HG02943 (cell line): ENCODE data around the gene NRXN3.
"Not testable (repeated sequence)": the region's sequence is repeated elsewhere in the genome, so short reads cannot be mapped to it uniquely, and the experiment has no call there.

ENCODE experiments used
- ATAC-seq: cut with Tn5 transposase; IDR thresholded peaks from one replicate; pipeline ENCODE4 v1.9.1; 2021; ENCODE audit warnings: mild to moderate bottlenecking, low read depth, moderate library complexity; ENCODE audit not compliant: unreplicated experiment

NRXN3 gene

GRCh38 chr14:78543433-78543832 is 373.3 kb downstream of the NRXN3 start:
- ATAC-seq = no peak

DNA sequence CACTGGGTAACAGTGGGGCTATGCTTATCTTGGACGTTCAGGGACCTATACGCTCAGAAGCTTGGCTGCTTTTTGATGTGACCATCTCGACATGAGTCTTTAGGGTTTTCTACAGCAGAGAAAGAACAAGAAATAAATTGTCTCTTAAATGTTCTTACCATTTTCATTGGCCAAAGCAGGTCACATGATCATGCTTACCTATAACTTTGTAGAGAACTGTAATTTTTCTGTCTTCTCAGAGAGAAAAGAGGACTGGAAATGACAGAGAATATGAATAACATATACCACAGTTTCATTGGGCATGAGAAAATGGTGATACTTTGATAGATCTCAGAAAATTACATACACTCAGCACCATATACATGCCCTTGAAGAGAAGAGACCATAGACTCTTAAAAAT is 390.9 kb downstream of the NRXN3 start:
- no peak for ATAC-seq

DNA sequence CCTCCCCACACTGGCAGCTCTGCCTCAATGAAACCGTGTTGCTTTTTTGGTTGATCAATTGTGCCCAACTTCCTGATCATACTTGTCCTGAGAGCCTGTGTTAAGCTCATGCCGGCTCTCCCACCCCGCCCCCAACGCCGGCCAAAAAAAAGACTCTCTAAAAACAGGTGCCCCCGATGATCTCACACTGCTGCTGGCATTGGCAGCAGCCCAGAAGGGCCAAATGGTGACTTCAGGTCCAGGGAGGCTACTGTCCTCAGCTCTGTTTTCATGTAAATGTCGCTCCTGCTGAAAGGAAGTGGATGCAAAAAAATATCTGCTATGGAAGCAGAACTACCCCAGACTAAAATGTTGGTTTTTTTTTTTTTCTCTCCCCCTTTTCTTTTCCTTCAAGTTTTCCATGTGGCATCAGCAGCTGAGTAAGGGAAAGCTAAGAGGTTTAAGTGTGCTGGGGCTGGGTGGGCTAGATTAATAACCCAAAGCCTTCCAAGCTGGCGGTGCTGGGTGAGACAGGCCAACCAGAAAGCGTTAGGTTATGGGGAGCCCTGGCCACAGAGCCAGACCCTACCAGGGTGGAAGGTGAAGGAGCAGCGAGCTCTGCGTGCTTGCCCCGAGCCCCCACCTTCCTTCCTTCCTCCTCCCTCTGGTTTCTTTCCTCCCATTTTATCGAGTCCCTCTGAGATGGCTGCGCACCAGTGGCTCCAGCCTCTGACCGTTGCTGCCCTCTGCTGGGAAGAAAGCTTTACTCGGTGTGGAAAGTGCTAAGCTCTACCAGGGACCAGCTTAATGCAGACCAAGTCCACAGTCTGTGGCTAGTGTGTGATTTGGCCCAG is 396.1 kb downstream of the NRXN3 start:
- ATAC-seq = peak; percentile 83

DNA sequence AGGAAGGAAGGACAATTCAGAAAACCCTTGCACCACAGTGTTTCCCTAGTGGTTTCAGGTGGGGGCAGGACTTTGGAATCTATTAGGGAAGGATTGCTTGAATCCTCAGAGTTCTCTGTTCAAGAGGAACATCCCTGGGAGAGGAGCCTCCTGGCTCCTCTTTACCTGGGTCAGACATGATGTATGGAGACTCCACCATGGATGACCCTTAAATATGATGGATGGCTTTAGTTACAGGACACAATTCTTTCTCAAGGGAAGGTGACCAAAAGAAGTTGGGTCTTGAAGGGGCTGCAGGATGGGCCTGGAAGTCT is 396.6 kb downstream of the NRXN3 start:
- no peak for ATAC-seq

GRCh38 chr14:78567343-78567742 is 397.2 kb downstream of the NRXN3 start:
- ATAC-seq = no peak

DNA sequence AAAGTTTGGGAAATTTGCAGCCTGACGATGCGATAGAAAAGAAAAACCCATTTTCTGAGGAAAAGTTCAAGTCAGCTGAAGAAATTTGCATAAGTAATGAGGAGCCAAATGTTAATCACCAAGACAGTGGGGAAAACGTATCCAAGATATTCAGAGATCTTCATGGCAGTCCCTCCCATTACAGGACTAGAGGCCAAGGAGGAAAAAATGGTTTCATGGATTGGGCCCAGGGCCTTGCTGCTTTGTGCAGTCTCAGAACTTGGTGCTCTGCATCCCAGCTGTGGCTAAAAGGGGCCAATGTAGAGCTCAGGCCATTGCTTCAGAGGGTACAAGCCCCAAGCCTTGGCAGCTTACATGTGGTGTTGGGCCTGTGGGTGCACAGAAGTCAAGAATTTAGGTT is 403.6 kb downstream of the NRXN3 start:
- not testable (repeated sequence) for ATAC-seq

DNA sequence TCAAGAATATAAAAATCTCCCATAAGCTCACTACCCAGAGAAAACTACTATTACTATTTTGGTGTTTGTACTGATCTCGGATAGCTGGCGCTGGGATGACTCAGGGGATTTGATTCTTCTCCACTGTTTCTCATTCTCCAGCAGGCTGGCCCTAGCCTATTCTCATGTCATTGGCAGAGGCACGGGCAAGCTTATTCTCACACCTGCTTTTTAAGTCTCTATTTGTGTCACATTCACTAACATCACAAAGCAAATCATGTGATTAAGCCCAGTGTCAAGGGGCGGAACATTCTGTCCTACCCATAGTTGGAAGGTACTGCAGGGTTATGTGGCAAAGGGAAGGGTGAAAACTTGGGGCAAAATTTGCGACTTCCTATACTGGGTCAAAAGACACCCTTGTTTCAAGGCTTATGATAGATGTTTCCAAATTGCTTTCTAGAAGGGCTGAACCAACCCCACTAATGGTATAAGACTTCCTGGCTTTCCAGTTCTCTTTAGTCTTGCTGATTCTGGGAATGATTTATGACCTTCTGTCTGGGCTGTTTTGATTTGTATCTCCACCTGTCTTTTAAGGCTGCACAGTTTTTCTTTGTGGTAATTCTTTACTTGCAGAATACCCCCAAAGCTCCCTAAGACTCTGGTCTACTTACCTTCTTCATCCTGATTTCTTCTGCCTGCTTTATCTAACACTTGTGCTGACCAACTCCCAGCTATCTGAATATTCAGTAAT is 406.4 kb downstream of the NRXN3 start:
- no peak for ATAC-seq

GRCh38 chr14:78581229-78581628 is 411.1 kb downstream of the NRXN3 start:
- no peak for ATAC-seq

GRCh38 chr14:78586681-78587080 is 416.5 kb downstream of the NRXN3 start:
- ATAC-seq = no peak

DNA sequence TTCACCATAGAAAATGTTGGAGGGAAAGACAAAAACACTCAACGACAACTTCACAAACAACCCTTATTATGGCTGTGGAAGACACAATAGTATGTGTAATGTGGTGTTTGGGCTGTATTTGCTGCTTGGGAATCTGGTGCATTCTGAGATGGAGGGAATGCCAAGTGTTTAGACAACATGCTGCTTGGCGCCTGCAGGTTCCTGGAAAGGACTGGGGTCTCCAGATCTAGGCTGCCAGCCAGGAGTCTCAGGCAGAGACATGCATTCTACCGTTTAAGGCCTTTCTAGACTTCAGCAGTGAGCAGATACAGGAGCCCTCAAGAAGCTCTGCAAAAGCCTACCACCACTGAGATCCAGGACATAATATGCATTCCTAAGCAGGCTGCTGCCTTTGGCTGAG is 418.7 kb downstream of the NRXN3 start:
- ATAC-seq = no peak

GRCh38 chr14:78592616-78593219 is 422.5 kb downstream of the NRXN3 start:
- no peak for ATAC-seq

- no peak for ATAC-seq
These were observed 423.8 kb downstream of the NRXN3 start for GRCh38 chr14:78593949-78594348.

- no peak for ATAC-seq
These were observed 425.6 kb downstream of the NRXN3 start for GRCh38 chr14:78595797-78596196.

DNA sequence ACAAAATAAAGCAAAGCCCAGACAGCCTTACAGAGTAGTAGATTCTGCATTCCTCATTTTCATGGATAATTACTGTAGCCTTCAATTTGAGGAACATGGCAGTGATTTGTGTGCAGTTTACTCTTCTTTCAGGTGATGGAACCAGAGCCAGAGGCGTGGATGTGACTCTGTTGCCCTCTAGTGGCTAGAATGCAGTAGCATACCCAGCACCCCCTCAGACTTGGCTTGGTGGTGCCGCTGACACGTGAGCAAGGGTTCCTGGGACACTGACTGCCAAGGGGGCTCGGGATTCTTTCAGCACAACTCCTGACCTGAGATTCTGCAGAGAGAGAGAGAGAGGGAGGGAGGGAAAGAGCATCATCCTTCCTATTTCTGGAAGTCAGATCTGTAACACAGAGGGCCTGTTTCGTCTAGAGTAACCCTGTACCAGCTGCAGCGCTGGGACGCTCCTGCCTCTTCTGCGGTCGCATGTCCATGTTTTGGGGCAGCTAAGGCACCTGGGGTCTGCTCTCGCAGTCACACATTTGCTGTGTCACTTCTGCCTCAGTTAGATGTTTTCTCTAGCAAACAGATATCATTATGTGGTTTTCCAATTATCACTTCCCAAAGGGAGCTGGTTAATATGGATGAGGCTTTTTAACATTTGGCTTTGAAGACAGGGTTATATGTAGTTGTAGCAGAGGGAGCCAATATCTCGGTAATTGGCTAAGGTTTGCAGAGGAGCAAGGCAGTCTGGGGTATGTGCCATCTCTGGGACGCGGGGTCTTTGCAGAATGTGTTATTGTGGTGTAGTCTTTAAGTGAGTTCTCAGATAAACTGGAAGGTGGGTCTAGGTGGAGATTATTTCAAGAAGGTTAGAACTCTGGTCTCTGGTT is 428.1 kb downstream of the NRXN3 start:
- peak; percentile 94 for ATAC-seq

DNA sequence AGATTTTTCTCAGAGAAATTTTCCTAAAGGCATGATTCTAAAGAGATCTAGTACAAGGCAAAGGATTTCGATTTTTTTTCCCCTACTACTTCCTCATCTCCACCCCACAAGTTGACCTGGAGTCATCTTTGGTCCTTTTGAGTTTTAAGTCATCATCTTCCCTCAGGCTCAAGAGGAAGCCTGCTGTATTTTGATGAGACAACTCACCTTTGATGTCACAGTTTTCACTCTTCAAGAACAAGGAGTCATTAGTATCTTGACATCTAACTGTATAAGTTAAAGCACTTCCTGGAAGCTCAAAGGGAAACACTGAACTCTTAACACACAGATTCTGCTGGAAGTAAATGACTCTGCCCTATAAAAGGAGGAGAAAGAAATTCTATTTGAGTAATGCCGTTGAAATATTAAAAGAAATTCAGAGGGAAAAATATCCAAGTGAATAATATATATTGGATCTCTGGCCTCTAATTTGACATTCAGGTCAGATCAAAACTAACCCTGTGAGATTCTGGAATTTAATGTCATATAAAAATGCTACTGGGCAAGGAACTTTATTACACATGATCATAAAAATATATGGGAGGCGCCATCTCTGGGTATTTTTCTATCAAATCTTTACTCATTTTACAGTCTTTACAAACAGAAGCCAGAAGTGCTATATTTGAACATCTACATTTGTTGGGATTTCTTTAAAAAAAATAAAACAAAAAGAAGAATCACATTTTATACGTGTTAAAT is 435.0 kb downstream of the NRXN3 start:
- no peak for ATAC-seq

GRCh38 chr14:78605897-78606500 is 435.8 kb downstream of the NRXN3 start:
- ATAC-seq = no peak

- ATAC-seq = no peak
These were observed 439.0 kb downstream of the NRXN3 start for GRCh38 chr14:78608998-78609787.

DNA sequence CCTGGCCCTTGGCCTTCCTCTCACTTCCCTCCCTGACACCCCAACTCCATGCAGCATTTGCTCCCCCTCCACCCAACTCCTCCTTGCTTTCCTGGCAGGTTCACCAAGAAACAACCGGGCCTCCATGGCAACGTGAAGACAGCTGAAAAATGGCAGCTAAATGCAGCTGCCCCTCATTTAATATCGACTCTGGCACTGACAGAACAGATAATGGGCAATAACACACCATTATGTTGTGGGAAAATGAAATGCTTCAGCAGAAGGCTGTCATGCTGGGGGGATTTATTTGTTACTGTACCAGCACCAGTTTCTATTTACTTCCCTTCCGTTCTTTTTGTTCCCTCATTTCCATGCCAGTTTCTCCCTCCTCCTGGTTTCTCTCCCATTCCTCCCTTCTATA is 440.8 kb downstream of the NRXN3 start:
- no peak for ATAC-seq
